G401 (cell line): Measurements from ENCODE around the gene DEFB121. TPM values are rescaled to one million over a fixed set of nuclear protein-coding genes. Genes with fewer than 3 reads are reported as not detected.
"Not testable (repeated sequence)": the region's sequence is repeated elsewhere in the genome, so short reads cannot be mapped to it uniquely, and the experiment has no call there.

Source experiments
- DNase-seq: peaks from one replicate; pipeline ENCODE4 v3.0.0-alpha.2; 2015; ENCODE audit warnings: low spot score
- in situ Hi-C: cut with HindIII; loops from 2 replicates; pipeline ENCODE4 v1.10.0; 2016; ENCODE audit warnings: low sequenced_read_pairs, mixed read lengths
- total RNA-seq: library from RNA; depleted of rRNA; stranded (reverse); fragments of >200 nt; shearing (Covaris generic); gene quantifications from 2 replicates; pipeline ENCODE4 v1.2.3, GENCODE V29; 2014; rRNA removed

The DEFB121 gene, protein sequence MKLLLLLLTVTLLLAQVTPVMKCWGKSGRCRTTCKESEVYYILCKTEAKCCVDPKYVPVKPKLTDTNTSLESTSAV
- total RNA-seq: not detected in 2 replicates

- no peak for DNase-seq
- in situ Hi-C loops: no loop called here
Measured at GRCh38 chr20:31406115-31406514, at the start of gene DEFB121. TSS of gene DEFB121 (minus strand) at chr20:31406215. CDS start at chr20:31406152, 63 bp downstream.

DNA sequence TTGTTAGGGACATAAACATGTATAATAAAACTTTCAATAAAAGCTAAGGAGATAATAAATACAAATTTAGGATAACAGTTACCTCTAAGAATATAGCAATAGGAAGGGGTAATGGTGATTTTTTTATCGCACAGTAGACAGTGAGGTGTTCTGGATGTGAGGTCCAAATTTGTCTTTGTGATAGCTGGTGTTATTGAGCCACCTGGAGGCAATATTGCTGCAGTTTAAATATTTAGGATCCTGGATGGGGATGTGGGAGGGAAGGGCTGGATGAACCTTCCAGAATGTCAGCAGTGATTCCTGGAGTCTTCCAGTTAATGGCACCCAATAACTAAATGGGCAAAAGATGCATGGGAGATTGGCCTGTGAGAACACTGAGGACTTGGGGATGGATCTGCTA is 48.3 kb upstream of the DEFB121 start:
- no peak for DNase-seq
- in situ Hi-C loops: no loop called here

- in situ Hi-C loops: no loop called here
- no peak for DNase-seq
Measured at GRCh38 chr20:31452575-31452974, 46.6 kb upstream of the DEFB121 start.

DNA sequence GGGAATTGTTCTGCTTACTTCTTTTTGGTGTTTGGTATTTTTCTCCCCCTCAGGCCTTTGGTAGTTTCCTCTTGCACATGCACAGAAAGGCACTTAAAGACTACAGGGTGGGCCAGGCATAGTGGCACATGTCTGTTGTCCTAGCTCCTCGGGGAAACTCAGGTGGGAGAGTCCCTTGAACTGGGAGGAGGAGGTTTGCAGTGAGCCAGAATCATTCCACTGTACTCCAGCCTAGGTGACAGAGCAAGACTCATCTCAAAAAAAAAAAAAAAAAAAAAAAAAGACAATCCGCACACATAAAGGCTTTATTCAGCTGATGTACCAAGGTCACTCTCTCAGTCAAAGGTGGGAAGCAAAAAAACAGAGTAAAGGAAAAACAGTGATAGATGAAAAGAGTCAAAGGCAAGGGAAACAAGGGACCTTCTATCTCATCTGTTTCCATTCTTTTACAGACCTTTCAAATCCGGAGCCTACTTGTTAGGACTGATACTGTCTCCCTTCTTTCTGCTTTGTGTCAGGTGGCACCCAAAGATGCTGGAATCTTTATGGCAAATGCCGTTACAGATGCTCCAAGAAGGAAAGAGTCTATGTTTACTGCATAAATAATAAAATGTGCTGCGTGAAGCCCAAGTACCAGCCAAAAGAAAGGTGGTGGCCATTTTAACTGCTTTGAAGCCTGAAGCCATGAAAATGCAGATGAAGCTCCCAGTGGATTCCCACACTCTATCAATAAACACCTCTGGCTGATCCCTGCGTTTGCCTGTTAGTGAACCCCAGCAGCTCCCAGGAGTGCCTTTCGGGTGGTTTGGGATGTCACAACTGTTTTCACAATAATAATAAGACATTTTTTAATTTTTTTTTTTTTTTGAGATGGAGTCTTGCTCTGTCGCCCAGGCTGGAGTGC is 43.7 kb upstream of the DEFB121 start:
- no peak for DNase-seq
- in situ Hi-C loops: loop anchor here (5.0 kb wide), 1 partner anchor 48 kb away; no protein-coding TSS in a partner anchor

- in situ Hi-C loops: loop anchor here (5.0 kb wide), 1 partner anchor 51 kb away; no protein-coding TSS in a partner anchor
Measured at GRCh38 chr20:31446084-31446819, 40.2 kb upstream of the DEFB121 start.

DNA sequence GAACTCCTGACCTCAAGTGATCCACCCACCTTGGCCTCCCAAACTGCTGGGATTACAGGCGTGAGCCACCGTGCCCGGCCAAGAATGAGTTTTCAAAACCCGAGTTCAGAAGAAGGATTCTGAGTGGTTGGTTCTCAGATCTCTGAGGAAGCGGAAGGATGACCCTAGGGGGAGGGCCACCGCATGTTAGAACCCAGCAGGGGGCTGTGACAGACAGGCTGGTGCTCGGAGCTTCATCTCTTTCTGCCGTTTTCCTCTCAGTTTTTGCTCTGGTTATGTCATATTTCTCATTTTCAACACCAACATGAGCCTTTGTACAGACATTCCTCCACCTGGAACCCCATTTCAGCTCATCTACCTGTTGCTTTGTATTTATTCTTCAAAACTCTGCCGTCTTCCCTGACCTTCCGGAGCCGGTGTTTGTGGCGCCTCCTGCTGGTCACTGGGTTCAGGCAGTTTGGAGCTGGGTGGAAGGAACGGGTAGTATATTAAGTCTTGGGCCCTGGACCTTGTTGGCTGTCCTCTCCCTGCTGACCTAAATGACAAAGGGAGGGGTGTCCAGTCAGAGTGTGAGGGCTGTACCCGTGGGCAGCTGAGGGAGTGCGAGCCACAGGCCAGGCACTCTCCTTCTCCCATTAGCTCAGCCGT is 34.1 kb upstream of the DEFB121 start, which contains the start of gene DEFB123:
DEFB123 (plus strand) TSS at position 621 of the 648 bp plus-strand sequence. CDS start 67 bp downstream, outside the sequence.
- in situ Hi-C loops: no loop called here
- DNase-seq: no peak

More at GRCh38 chr20:31446084-31446819, 40.2 kb upstream of the DEFB121 start:
- DNase-seq: no peak

DNA sequence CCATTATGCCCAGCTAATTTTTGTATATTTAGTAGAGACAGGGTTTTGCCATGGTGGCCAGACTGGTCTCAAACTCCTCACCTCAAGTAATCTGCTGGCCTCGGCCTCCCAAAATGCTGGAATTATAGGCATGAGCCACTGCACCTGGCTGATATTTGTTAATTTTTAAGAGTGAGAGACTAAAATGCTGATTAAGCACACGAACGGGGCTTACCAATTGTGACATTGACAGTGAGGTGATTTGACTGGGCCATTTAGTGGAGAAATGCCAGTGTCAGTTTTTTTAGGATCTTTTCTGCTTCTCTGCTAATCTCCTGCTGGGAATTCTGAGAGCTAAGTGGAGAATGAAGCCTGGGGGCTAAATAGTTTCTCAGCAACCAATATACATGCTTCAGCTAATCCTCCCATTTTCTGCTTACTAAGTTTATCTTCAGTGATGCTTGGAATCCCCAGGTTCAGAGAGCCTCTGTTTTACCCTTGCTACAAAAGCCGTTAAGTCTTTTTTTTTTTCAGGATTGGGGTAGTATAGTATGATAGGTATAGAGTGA is 24.6 kb upstream of the DEFB121 start:
- in situ Hi-C loops: no loop called here
- DNase-seq: no peak

- in situ Hi-C loops, DNase-seq: not testable (repeated sequence)
Measured at GRCh38 chr20:31427576-31427975, 21.6 kb upstream of the DEFB121 start.

- in situ Hi-C loops, DNase-seq: not testable (repeated sequence)
Measured at GRCh38 chr20:31426891-31427551, 21.0 kb upstream of the DEFB121 start.

DNA sequence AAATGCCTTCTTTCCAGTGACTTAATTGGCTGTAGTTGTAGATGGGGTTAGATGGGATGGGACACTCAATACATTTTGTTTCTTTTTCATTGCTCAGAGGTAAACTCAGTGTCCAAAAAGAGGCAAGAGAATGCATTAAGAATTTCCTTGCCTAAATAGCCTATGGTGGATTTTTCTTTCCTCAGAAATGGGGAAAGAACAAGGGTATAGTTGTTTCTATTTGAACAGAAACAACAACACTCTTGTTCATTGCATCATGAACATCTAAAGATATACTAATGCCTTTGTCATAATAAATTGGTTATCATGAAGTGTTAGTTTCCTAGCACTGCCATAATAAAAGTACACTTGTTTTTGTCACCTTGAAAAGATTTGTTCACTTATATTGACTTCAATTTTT is 19.8 kb upstream of the DEFB121 start:
- DNase-seq: no peak
- in situ Hi-C loops: no loop called here

- in situ Hi-C loops: no loop called here
- no peak for DNase-seq
Measured at GRCh38 chr20:31418307-31418706, 12.3 kb upstream of the DEFB121 start.

- no peak for DNase-seq
- in situ Hi-C loops: no loop called here
Measured at GRCh38 chr20:31415653-31416052, 9.6 kb upstream of the DEFB121 start.

GRCh38 chr20:31414381-31414780 is 8.4 kb upstream of the DEFB121 start:
- no peak for DNase-seq
- in situ Hi-C loops: no loop called here

- in situ Hi-C loops: no loop called here
Measured at GRCh38 chr20:31410011-31410410, 4.0 kb upstream of the DEFB121 start.

DNA sequence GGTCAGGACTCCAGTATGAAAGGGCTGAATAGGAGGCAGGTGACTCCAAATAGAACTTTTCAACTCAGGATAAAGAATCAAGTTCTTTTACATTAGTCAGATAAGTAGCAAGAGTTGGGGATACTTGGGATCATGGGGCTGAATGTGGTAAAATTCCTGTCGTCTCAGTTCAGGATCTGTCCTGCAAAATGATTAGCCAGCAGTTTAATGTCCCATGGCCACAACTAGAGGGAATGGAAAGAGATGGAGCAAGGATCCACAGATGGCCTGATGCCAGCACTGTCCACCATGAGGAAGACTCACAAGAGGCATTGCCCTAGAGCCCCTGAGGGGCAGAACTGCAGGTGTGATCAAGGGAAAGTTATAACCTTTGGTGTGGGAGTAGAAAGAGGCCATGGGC is 2.1 kb downstream of the DEFB121 start:
- DNase-seq: no peak
- in situ Hi-C loops: no loop called here

More at GRCh38 chr20:31410011-31410410, 4.0 kb upstream of the DEFB121 start:
- no peak for DNase-seq

DNA sequence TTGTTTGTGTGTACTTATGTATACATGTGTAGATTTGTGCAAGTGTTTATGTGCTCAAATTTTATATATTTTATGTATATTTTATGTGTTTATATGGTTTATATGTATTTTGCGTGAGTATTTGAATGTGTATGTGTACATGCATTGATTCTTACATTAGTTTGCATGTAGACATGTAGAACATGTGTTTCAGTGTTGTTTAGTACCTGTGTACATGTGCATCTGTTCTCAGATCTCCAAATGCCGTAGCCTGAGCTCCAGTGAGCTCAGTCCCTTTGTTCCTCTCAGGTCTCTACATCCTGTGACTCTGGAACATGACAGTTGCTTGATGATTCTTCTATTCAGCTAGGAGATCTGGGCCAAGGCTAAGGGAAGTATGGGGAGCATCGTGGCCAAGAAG is 11.1 kb downstream of the DEFB121 start:
- DNase-seq: no peak
- in situ Hi-C loops: no loop called here

GRCh38 chr20:31392836-31393235 is 13.2 kb downstream of the DEFB121 start:
- DNase-seq: no peak
- in situ Hi-C loops: no loop called here

DNA sequence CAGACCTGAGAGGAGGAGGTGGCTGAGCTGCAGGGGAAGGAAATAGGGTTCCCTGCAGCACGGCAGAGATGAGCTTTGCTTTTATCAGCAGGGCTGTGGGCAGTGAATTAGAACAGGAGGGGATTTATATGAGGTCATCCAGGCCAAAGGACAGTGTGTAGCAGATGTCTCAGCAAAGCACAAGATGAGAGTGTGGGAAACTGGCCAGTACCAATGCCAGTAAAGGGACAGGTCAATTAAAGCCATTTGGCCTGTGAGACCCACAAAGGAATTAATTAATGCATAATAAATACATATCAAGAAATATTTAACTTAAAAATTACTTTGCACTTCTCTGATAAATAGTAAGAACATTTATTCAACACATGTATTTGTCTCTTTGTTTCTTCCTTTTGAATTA is 15.5 kb downstream of the DEFB121 start, which contains the start of gene DEFB119:
DEFB119 (minus strand) TSS at position 101 of the 400 bp plus-strand sequence. CDS start 107 bp downstream, outside the sequence.
- DNase-seq: no peak
- in situ Hi-C loops: no loop called here
